ENCODE measurements around the gene WASF2.

The WASF2 gene

DNA sequence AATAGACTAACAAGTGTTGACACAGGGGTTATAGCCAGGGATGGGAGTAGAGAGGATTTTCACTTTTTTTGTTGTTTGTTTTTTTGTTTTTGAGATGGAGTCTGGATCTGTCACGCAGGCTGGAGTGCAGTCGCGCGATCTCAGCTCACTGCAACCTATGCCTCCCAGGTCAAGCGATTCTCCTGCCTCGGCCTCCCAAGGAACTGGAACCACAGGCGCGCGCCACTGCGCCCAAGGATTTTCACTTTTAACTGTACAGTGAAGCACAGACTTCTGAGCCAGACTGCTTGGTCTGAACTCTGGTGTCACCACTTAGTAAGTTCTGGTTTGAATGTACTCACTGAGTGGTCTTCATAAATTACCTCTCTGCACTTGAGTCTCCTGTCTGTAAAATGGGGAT, 40.2 kb upstream of the WASF2 start:
- H3K27ac ChIP-seq (replicated peaks), result no peak overlapping the region
- no peak for DNase-seq (ENCODE audit: low read depth in 1 of 2, low spot score in 1 of 2)
- no peak overlapping the region for H3K4me3 ChIP-seq (replicated peaks; ENCODE audit: insufficient read depth, low read length)
- TF ChIP-seq SPI1 (IDR thresholded peaks at IDR 0.05; ENCODE audit: borderline replicate concordance, low read depth) (no peak), GABPA (IDR thresholded peaks at IDR 0.05; ENCODE audit: low read depth) (no peak), POLR2AphosphoS5 (IDR thresholded peaks at IDR 0.05; ENCODE audit: low read depth) (no peak)
- TF ChIP-seq, protein P1, sequence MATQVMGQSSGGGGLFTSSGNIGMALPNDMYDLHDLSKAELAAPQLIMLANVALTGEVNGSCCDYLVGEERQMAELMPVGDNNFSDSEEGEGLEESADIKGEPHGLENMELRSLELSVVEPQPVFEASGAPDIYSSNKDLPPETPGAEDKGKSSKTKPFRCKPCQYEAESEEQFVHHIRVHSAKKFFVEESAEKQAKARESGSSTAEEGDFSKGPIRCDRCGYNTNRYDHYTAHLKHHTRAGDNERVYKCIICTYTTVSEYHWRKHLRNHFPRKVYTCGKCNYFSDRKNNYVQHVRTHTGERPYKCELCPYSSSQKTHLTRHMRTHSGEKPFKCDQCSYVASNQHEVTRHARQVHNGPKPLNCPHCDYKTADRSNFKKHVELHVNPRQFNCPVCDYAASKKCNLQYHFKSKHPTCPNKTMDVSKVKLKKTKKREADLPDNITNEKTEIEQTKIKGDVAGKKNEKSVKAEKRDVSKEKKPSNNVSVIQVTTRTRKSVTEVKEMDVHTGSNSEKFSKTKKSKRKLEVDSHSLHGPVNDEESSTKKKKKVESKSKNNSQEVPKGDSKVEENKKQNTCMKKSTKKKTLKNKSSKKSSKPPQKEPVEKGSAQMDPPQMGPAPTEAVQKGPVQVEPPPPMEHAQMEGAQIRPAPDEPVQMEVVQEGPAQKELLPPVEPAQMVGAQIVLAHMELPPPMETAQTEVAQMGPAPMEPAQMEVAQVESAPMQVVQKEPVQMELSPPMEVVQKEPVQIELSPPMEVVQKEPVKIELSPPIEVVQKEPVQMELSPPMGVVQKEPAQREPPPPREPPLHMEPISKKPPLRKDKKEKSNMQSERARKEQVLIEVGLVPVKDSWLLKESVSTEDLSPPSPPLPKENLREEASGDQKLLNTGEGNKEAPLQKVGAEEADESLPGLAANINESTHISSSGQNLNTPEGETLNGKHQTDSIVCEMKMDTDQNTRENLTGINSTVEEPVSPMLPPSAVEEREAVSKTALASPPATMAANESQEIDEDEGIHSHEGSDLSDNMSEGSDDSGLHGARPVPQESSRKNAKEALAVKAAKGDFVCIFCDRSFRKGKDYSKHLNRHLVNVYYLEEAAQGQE (IDR thresholded peaks at IDR 0.05; ENCODE audit: insufficient replicate concordance, low read depth), result no peak
- TF ChIP-seq, protein P2, sequence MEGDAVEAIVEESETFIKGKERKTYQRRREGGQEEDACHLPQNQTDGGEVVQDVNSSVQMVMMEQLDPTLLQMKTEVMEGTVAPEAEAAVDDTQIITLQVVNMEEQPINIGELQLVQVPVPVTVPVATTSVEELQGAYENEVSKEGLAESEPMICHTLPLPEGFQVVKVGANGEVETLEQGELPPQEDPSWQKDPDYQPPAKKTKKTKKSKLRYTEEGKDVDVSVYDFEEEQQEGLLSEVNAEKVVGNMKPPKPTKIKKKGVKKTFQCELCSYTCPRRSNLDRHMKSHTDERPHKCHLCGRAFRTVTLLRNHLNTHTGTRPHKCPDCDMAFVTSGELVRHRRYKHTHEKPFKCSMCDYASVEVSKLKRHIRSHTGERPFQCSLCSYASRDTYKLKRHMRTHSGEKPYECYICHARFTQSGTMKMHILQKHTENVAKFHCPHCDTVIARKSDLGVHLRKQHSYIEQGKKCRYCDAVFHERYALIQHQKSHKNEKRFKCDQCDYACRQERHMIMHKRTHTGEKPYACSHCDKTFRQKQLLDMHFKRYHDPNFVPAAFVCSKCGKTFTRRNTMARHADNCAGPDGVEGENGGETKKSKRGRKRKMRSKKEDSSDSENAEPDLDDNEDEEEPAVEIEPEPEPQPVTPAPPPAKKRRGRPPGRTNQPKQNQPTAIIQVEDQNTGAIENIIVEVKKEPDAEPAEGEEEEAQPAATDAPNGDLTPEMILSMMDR (IDR thresholded peaks at IDR 0.05; ENCODE audit: insufficient read depth, low read length), result no peak
- no peaks in the 10 kb centered on the region for H3K27me3 ChIP-seq (ENCODE audit: insufficient read depth, poor library complexity, severe bottlenecking)

- no peak for DNase-seq (ENCODE audit: low read depth in 1 of 2, low spot score in 1 of 2)
- no peak overlapping the region for H3K27ac ChIP-seq (replicated peaks)
Measured at GRCh38 chr1:27529704-27530018, 39.7 kb upstream of the WASF2 start.

GRCh38 chr1:27528818-27529703, 39.1 kb upstream of the WASF2 start:
- TF ChIP-seq GABPA (IDR thresholded peaks at IDR 0.05; ENCODE audit: low read depth) (no peak), POLR2AphosphoS5 (IDR thresholded peaks at IDR 0.05; ENCODE audit: low read depth) (no peak), SPI1 (IDR thresholded peaks at IDR 0.05; ENCODE audit: borderline replicate concordance, low read depth) (no peak)
- TF ChIP-seq, protein P2 (IDR thresholded peaks at IDR 0.05; ENCODE audit: insufficient read depth, low read length), result no peak
- TF ChIP-seq, protein P1 (IDR thresholded peaks at IDR 0.05; ENCODE audit: insufficient replicate concordance, low read depth), result no peak
- DNase-seq (ENCODE audit: low read depth in 1 of 2, low spot score in 1 of 2), result no peak
- no peak overlapping the region for H3K4me3 ChIP-seq (replicated peaks; ENCODE audit: insufficient read depth, low read length)

More at GRCh38 chr1:27529704-27530018, 39.7 kb upstream of the WASF2 start:
- no peak overlapping the region for H3K4me3 ChIP-seq (replicated peaks; ENCODE audit: insufficient read depth, low read length)
- TF ChIP-seq SPI1 (IDR thresholded peaks at IDR 0.05; ENCODE audit: borderline replicate concordance, low read depth), result no peak
- no peak for TF ChIP-seq POLR2AphosphoS5 (IDR thresholded peaks at IDR 0.05; ENCODE audit: low read depth)
- TF ChIP-seq, protein P1 (IDR thresholded peaks at IDR 0.05; ENCODE audit: insufficient replicate concordance, low read depth), result no peak
- no peak for TF ChIP-seq GABPA (IDR thresholded peaks at IDR 0.05; ENCODE audit: low read depth)
- TF ChIP-seq, protein P2 (IDR thresholded peaks at IDR 0.05; ENCODE audit: insufficient read depth, low read length), result no peak
- no peaks in the 10 kb centered on the region for H3K27me3 ChIP-seq (ENCODE audit: insufficient read depth, poor library complexity, severe bottlenecking)

More at GRCh38 chr1:27528818-27529703, 39.1 kb upstream of the WASF2 start:
- Histone ChIP-seq H3K27ac (replicated peaks) (no peak overlapping the region), H3K27me3 (ENCODE audit: insufficient read depth, poor library complexity, severe bottlenecking) (no peaks in the 10 kb centered on the region)
